Chondrocyte (in vitro differentiated cells): ENCODE measurements around the gene LRRK1. TPM values are rescaled to one million over a fixed set of nuclear protein-coding genes. Genes with fewer than 3 reads are reported as not detected.

Experiments
- DNase-seq: peaks from one replicate; pipeline ENCODE4 v3.0.0; 2021; ENCODE audit warnings: mixed read lengths, low spot score
- H3K27ac Mint-ChIP-seq: one replicate; pipeline ENCODE4 v1.8.0; 2021; ENCODE audit warnings: mild to moderate bottlenecking, moderate library complexity, mixed read lengths; ENCODE audit not compliant: unreplicated experiment
- H3K27me3 Mint-ChIP-seq: 2 replicates; pipeline ENCODE4 v1.8.0; 2021; ENCODE audit warnings: low read depth, mixed read lengths
- H3K36me3 Mint-ChIP-seq: 2 replicates; pipeline ENCODE4 v1.8.0; 2021; ENCODE audit warnings: low read depth, mixed read lengths
- H3K4me1 Mint-ChIP-seq: 2 replicates; pipeline ENCODE4 v1.8.0; 2021; ENCODE audit warnings: low read depth, mild to moderate bottlenecking, mixed read lengths
- H3K4me3 Mint-ChIP-seq: one replicate; pipeline ENCODE4 v1.8.0; 2021; ENCODE audit warnings: mild to moderate bottlenecking, moderate library complexity, mixed read lengths; ENCODE audit not compliant: unreplicated experiment
- H3K9me3 Mint-ChIP-seq: 2 replicates; pipeline ENCODE4 v1.8.0; 2021; ENCODE audit warnings: low read depth, mixed read lengths
- total RNA-seq: library from RNA; stranded (reverse); gene quantifications from 3 replicates; pipeline ENCODE4 v1.2.1, GENCODE V29; 2021
- TF ChIP-seq, protein P1 (sequence below): fragments of 200-600 bp; sonication (generic); IDR thresholded peaks from 2 replicates; pipeline ENCODE4 v1.5.0; 2021; ENCODE audit warnings: antibody characterized with exemption, mild to moderate bottlenecking, moderate library complexity

The LRRK1 gene
- total RNA-seq, 1 donor from 2014 or later = 10.1 TPM

GRCh38 chr15:101100118-101100517 lies 181.0 kb downstream of the LRRK1 start:
- peaks cover 4% of the 10 kb centered on the region for H3K4me1 Mint-ChIP-seq
- no peaks in the 10 kb centered on the region for H3K36me3 Mint-ChIP-seq
- no peaks in the 10 kb centered on the region for H3K27me3 Mint-ChIP-seq
- peak; percentile 75 for DNase-seq
- H3K4me3 Mint-ChIP-seq = no peak overlapping the region
- H3K27ac Mint-ChIP-seq = no peak overlapping the region
- TF ChIP-seq, protein P1, sequence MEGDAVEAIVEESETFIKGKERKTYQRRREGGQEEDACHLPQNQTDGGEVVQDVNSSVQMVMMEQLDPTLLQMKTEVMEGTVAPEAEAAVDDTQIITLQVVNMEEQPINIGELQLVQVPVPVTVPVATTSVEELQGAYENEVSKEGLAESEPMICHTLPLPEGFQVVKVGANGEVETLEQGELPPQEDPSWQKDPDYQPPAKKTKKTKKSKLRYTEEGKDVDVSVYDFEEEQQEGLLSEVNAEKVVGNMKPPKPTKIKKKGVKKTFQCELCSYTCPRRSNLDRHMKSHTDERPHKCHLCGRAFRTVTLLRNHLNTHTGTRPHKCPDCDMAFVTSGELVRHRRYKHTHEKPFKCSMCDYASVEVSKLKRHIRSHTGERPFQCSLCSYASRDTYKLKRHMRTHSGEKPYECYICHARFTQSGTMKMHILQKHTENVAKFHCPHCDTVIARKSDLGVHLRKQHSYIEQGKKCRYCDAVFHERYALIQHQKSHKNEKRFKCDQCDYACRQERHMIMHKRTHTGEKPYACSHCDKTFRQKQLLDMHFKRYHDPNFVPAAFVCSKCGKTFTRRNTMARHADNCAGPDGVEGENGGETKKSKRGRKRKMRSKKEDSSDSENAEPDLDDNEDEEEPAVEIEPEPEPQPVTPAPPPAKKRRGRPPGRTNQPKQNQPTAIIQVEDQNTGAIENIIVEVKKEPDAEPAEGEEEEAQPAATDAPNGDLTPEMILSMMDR = no peak
- peaks cover 3% of the 10 kb centered on the region for H3K9me3 Mint-ChIP-seq

GRCh38 chr15:101100593-101101442 lies 181.7 kb downstream of the LRRK1 start:
- DNase-seq = no peak
- no peaks in the 10 kb centered on the region for H3K27me3 Mint-ChIP-seq

DNA sequence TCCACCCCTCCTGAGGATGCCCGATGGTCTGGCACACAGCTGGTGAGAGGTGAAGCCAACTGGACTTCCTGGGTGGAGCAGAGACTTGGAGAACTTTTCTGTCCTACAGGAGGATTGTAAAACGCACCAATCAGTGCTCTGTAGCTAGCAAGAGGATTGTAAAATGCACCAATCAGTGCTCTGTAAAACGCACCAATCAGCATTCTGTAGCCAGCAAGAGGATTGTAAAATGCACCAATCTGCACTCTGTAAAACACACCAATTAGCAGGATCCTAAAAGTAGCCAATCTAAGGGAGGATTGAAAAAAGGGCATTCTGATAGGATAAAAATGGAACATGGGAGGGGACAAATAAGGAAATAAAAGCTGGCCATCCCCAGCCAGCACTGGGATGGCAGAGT lies 182.5 kb downstream of the LRRK1 start:
- H3K27ac Mint-ChIP-seq = no peak overlapping the region
- no peak overlapping the region for H3K4me3 Mint-ChIP-seq
- H3K27me3 Mint-ChIP-seq = no peaks in the 10 kb centered on the region

More at GRCh38 chr15:101100593-101101442, 181.7 kb downstream of the LRRK1 start:
- Mint-ChIP-seq H3K27ac (no peak overlapping the region), H3K4me3 (no peak overlapping the region), H3K36me3 (no peaks in the 10 kb centered on the region), H3K9me3 (peaks cover 3% of the 10 kb centered on the region), H3K4me1 (peaks cover 11% of the 10 kb centered on the region)
- TF ChIP-seq, protein P1 = peak; percentile 54

DNA sequence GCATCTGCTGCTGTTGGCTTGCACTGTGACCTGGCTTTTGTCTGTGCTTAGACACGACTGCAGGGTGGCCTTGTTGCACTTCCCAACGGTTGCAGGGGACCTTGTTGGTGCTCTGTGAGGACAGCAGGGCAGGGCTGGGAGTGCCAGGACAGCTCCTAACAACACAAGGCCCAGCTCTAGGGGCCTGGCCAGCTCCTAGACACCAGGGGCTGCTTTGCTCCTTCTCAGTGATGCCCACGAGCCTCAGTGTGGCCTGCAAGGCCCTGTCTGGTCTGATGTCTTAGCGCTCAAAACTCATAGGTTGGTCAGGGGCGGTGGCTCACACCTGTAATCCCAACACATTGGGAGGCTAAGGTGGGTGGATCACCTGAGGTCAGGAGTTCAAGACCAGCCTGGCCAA lies 183.6 kb downstream of the LRRK1 start:
- Mint-ChIP-seq H3K36me3 (no peaks in the 10 kb centered on the region), H3K27me3 (no peaks in the 10 kb centered on the region), H3K9me3 (peaks cover 3% of the 10 kb centered on the region), H3K4me3 (no peak overlapping the region), H3K4me1 (peaks cover 13% of the 10 kb centered on the region), H3K27ac (no peak overlapping the region)
- DNase-seq = no peak
- TF ChIP-seq, protein P1 = no peak

More for the DNA sequence above, 182.5 kb downstream of the LRRK1 start:
- H3K36me3 Mint-ChIP-seq = no peaks in the 10 kb centered on the region
- DNase-seq = no peak
- peaks cover 13% of the 10 kb centered on the region for H3K4me1 Mint-ChIP-seq
- TF ChIP-seq, protein P1 = no peak
- H3K9me3 Mint-ChIP-seq = peaks cover 3% of the 10 kb centered on the region

DNA sequence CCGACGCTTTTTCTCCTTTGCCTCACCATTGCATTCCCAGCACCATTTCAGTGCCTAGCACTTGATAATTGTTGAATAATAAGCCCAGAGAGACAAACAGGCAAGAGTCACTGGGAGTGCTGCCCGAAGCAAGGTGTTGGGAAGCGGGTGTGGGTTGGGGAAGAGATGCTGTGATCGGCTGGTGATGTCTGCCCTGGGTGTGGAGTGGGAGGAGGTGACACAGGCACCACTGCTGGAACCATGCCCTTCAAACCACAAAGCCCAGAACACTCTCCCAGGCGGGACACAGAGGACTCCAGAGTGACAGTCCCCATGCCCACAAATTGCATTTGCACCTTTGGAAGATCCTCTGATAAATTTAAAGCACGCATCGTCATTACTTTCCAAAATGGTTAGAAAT lies 184.4 kb downstream of the LRRK1 start:
- peaks cover 3% of the 10 kb centered on the region for H3K9me3 Mint-ChIP-seq
- H3K36me3 Mint-ChIP-seq = no peaks in the 10 kb centered on the region
- no peak for DNase-seq
- H3K27me3 Mint-ChIP-seq = no peaks in the 10 kb centered on the region
- TF ChIP-seq, protein P1 = no peak
- H3K4me1 Mint-ChIP-seq = peaks cover 13% of the 10 kb centered on the region
- H3K27ac Mint-ChIP-seq = no peak overlapping the region
- H3K4me3 Mint-ChIP-seq = no peak overlapping the region
